Measurements from ENCODE around the gene PLCH1. TPM values are rescaled to one million over a fixed set of nuclear protein-coding genes. Genes with fewer than 3 reads are reported as not detected.

Gene PLCH1
- total RNA-seq, 1 experiment from 2014 or later, result 4.1 TPM

- no TSS peak for BruUV-seq (replicated peaks)
These were observed 61.5 kb downstream of the PLCH1 start for GRCh38 chr3:155683344-155683720.

GRCh38 chr3:155682426-155683343 lies 62.2 kb downstream of the PLCH1 start:
- Histone ChIP-seq H3K9ac (ENCODE audit: low read length) (no peak overlapping the region), H3F3A (ENCODE audit: low read length, unreplicated experiment) (no peaks in the 10 kb centered on the region), H3K4me1 (ENCODE audit: insufficient read depth, low read length) (no peaks in the 10 kb centered on the region), H3K9me2 (replicated peaks; ENCODE audit: low read length) (no peaks in the 10 kb centered on the region), H2AFZ (ENCODE audit: low read length) (no peak overlapping the region), H3K4me2 (ENCODE audit: low read length) (no peak overlapping the region), H3K36me3 (ENCODE audit: low read depth, low read length) (no peaks in the 10 kb centered on the region), H3K27ac (ENCODE audit: low read length) (no peak overlapping the region), H3K27me3 (ENCODE audit: low read length) (no peaks in the 10 kb centered on the region), H3K79me2 (ENCODE audit: low read length) (no peaks in the 10 kb centered on the region), H3K9me3 (ENCODE audit: low read length) (no peaks in the 10 kb centered on the region), H3K4me3 (ENCODE audit: low read length) (no peak overlapping the region), H4K20me1 (ENCODE audit: low read length) (no peaks in the 10 kb centered on the region)
- no TSS peak for BruUV-seq (replicated peaks)
- ChIA-PET CTCF (no interaction called here), POLR2A (ENCODE audit: unreplicated experiment) (no interaction called here)
- intact Hi-C loops (cut with micrococcal nuclease), result no loop called here
- DNase-seq (no peak), ATAC-seq (no peak)
- TF ChIP-seq EZH2phosphoT487 (IDR thresholded peaks at IDR 0.05; ENCODE audit: borderline replicate concordance, low read length) (no peak), EZH2 (IDR thresholded peaks at IDR 0.05; ENCODE audit: low read length, unreplicated experiment) (no peak), CTCF (conservative IDR thresholded peaks at IDR 0.05; ENCODE audit: low read depth, low read length) (no peak)

More at GRCh38 chr3:155683344-155683720, 61.5 kb downstream of the PLCH1 start:
- Histone ChIP-seq H3K27ac (ENCODE audit: low read length) (no peak overlapping the region), H3K9me3 (ENCODE audit: low read length) (no peaks in the 10 kb centered on the region), H3F3A (ENCODE audit: low read length, unreplicated experiment) (no peaks in the 10 kb centered on the region), H2AFZ (ENCODE audit: low read length) (no peak overlapping the region), H4K20me1 (ENCODE audit: low read length) (no peaks in the 10 kb centered on the region), H3K36me3 (ENCODE audit: low read depth, low read length) (no peaks in the 10 kb centered on the region), H3K9me2 (replicated peaks; ENCODE audit: low read length) (no peaks in the 10 kb centered on the region), H3K4me2 (ENCODE audit: low read length) (no peak overlapping the region), H3K79me2 (ENCODE audit: low read length) (no peaks in the 10 kb centered on the region), H3K27me3 (ENCODE audit: low read length) (no peaks in the 10 kb centered on the region), H3K9ac (ENCODE audit: low read length) (no peak overlapping the region), H3K4me3 (ENCODE audit: low read length) (no peak overlapping the region), H3K4me1 (ENCODE audit: insufficient read depth, low read length) (no peaks in the 10 kb centered on the region)
- ATAC-seq, result no peak
- intact Hi-C loops (cut with micrococcal nuclease), result no loop called here
- no peak for DNase-seq
- CTCF ChIA-PET, result no interaction called here
- POLR2A ChIA-PET (ENCODE audit: unreplicated experiment), result no interaction called here
- TF ChIP-seq EZH2 (IDR thresholded peaks at IDR 0.05; ENCODE audit: low read length, unreplicated experiment), result no peak
- TF ChIP-seq EZH2phosphoT487 (IDR thresholded peaks at IDR 0.05; ENCODE audit: borderline replicate concordance, low read length), result no peak
- no peak for TF ChIP-seq CTCF (conservative IDR thresholded peaks at IDR 0.05; ENCODE audit: low read depth, low read length)
